ENCODE data around the gene DLG2.
A peak's percentile ranks its signal among the peaks of the same experiment; 100 is the strongest.
"Not testable (repeated sequence)": the region's sequence is repeated elsewhere in the genome, so short reads cannot be mapped to it uniquely, and the experiment has no call there.

Gene DLG2

DNA sequence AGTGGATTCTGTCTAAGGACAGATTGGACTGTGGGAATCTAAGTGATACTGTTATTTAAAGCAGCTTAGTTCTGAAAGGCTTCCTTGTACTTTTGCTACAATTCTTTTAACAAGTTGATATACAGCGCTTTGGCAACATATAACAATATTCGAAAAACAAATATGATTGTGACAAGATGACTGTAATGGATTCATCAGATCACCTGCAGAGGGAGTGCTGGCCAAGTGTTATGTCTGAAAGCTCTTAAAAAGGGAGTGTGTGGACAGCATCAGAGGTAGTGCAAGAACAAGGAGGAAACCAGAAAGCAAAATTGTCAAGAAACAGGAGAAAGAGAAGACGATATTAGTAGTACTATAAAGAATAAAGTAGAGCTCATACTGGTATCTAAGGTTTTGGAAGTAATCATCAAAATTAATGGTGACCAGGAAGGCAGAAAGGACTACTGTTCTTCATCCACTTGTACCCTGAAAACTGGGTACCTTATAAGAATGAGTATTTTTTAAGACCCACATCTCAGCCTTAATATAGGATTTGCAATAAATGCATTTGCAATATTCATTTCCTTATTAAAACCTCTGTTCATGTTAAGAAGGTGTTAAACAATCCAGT, 1229.0 kb downstream of the DLG2 start:
- DNase-seq, result peak in 2 of 56 donors; percentile 2 to 7

DNA sequence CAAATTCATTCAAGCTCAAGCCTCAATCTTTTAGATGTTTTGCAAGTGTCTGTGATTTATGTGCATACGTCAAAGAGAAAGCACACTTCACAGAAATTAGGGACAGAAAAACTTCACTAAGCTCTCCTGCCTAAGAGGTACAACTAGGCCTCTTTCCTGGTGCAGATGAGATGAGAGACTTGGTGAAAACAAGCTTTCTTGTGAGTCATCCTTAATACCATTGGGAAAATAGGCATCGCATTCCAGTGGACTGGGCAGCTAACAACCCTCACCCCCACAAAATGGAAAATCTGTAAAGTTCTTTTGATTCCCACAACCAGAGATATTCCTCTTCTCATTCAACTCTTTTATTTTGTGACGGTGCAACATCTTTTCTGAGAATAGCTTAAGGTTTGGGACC, 1230.6 kb downstream of the DLG2 start:
- no peak for DNase-seq

GRCh38 chr11:84390441-84391078, 1236.6 kb downstream of the DLG2 start:
- DNase-seq, result no peak

- DNase-seq, result no peak
Measured at GRCh38 chr11:84389696-84390095, 1237.4 kb downstream of the DLG2 start.

DNA sequence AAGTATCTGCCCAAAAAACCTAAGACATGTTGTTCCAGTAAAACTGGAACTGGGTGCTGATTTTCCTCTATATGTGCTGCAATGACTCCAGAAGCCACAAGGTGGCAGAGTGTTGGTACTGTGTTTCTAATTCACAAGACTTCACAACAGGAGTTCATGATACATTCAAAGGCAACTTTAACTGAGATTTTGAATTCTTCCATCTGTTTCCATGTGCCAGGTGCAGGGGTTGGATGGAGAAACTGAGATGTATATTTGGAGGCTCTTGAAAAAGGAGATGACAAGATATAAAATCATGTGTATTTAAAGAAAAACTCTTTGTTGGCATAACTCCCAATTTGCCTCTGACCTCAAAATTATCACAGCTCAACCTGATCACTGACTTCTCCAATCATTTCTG, 1242.4 kb downstream of the DLG2 start:
- DNase-seq, result peak in 42 of 56 donors; percentile 1 to 79 (median 28)

DNA sequence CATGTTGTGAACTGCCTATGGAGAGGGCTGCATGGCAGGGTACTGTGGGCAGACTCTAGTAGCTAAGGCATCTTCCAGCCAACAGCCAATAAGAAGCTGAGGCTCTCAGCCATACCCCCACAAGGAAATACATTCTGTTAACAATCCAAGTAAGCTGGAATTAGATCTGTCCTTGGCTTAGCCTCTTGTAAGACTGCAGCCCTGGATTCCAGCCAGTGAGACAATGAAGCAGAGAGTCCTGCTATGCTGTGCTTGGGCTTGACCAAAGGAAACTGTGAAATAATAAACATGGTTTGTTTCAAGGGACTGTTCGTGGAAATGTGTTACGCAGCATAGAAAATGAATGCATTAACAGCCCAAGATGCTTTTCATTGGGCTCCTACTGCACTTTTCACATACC, 1243.6 kb downstream of the DLG2 start:
- DNase-seq, result peak in 1 of 56 donors; percentile 4

DNA sequence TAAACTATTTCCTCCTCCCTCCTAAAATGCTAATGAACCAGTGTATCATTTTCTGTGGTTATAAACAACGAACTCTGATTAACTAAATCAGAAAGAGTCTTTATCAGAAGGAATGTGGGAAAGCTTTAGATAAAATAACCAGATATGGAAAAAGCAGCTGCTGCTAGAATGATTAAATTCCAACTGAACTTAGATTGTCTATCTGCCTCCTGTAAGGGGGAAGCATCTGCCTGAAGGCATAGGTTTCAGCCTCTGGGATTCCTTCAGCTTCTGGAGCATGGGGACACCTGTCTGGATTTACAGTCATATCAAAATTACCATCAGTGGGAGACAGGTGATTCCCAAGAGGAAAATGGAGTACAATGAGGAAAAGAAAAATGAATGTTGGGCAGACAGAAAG, 1245.5 kb downstream of the DLG2 start:
- DNase-seq, result no peak

GRCh38 chr11:84372381-84372950, 1254.7 kb downstream of the DLG2 start:
- no peak for DNase-seq

DNA sequence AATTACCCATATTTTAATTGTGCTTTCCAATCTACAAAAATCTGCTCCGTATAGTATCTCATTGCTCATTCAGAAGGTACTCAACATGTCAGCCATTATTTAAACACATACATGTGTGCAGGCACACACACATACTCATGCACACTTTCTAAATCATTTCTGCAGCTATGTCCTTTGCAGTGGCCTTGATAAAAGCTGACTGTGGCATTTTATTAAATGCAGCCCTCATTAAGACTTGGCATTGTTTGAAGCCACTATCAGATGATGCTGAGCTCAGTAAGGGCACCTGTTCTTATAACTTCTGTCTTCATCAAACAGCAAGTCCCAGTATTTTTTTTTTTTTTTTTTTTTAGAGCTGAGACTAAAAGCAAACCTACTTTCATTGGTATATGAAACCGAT, 1269.1 kb downstream of the DLG2 start:
- DNase-seq, result no peak

DNA sequence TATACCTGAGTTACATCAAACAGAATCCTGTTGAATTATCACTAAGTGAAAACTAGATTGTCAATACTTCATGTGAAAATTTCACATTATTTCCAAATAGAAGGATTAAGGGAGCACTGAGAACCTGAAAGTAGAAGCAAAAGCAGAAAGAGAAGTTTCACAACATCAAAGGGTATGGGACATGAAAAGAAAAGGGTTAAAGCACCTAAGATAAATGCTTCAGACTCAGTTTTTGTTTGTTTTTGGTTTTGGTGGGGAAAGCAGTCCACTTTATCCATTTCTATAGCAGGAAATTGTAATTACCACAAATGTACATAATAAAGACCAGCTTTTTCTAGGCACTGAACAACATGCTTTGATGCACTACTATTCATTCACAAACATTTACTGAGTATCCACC, 1271.2 kb downstream of the DLG2 start:
- no peak for DNase-seq

DNA sequence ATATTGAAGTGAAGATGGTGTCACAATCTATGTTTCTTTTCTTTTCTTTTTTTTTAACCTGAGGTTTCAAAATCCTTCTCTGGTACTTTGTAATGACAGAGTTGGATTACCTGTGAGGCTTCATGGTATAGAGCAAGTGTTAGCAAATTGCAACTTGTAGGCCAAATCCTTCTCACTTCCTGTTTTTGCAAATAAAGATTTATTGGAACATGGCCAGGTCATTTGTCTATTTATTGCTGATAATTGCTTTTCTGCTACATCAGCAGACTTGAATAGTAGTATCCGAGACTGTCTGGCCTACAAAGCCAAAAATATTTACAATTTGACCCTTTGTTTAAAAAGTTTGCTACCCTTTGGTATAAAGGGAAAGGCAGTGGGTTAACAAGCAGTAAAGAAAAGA, 1281.5 kb downstream of the DLG2 start:
- no peak for DNase-seq

DNA sequence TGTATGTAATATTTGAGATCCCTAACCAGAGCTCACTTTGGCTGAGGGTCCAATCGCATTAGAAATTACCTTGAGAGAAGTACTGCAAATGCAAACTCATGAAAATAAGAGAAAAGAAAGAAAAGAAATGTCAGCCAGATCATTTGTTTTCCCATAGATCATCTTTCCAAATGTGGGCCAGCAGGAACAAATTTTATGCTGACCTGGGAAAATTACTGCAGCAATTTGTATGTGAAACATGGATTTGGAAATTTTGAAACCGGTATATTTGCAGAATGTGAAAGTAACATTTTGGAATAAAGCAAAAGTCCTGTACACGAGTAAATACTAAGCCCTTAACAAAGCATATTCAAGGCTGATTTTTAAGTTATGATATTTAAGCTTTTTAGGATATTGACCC, 1282.1 kb downstream of the DLG2 start:
- DNase-seq, result no peak

GRCh38 chr11:84339796-84340195, 1287.3 kb downstream of the DLG2 start:
- DNase-seq, result no peak

DNA sequence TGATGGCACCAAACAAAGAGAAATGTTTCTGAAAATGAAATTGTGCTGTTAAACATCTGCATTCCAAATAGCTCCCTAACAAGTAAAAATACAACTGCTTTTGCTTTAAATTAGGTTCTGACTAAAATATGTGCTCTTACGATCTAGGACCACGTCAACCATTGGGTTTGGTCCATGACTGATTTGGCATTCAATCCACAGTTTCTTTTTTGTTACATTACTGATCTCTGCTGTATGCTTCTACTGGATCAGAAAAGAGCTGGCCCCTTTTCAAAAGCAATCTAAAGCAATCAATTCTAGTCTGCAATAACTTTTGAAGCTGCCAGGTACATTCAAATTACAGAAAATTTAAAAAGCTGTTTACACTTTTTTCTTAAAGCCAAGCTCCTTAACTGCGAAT, 1293.9 kb downstream of the DLG2 start:
- no peak for DNase-seq

- no peak for DNase-seq
Measured at GRCh38 chr11:84322211-84322610, 1304.9 kb downstream of the DLG2 start.

DNA sequence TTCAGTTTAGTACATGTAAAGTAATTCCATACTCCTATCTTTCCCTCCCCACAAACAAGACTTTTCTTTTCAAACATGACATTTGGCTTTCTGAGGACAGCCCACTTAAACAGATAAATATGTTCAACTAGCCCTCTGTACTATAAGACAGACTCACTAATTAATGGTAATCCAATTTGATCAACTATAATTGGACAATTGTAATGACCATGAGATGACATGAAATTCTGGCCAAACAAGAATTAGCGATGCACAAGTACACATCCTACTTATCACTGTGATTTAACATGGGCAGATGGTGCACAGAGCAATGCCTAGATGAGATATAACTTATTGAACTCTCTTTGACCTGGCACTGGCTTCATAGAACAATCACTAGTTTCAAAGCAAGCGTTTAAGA, 1307.3 kb downstream of the DLG2 start:
- DNase-seq, result no peak

- DNase-seq, result peak in 52 of 56 donors; percentile 9 to 89 (median 66)
Measured at GRCh38 chr11:84316866-84317555, 1310.1 kb downstream of the DLG2 start.

GRCh38 chr11:84313830-84314359, 1313.2 kb downstream of the DLG2 start:
- DNase-seq, result peak in 1 of 56 donors; percentile 7

DNA sequence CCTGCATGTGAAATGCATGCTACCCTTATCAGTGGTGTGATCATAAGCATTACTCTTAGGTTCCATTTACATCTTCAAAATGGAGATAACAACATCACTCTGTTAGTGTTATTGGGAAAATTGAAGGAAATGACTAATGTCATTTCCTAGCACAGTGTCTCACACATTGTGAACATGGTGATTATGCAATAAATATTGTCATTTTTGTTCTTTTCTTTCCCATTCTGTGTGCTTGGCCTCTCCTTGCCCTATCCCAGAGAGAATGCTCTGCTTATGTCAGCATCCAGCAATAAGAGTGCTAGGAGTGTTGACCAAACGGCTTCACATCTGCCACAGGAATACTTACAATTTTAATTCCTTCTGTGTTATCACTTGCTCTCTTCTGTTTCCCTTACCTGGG, 1316.9 kb downstream of the DLG2 start:
- DNase-seq, result no peak

DNA sequence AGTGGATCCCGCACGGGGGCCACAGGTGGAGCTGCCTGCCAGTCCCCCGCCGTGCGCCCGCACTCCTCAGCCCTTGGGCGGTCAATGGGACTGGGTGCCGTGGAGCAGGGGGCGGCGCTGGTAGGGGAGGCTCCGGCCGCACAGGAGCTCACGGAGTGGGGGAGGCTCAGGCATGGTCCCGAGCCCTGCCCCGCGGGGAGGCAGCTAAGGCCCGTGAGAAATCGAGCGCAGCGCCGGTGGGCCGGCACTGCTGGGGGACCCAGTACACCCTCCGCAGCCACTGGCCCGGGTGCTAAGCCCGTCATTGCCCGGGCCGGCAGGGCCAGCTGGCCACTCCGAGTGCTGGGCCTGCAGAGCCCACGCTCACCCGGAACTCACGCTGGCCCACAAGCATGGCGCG, 1318.7 kb downstream of the DLG2 start:
- not testable (repeated sequence) for DNase-seq

GRCh38 chr11:84300092-84300491, 1327.1 kb downstream of the DLG2 start:
- no peak for DNase-seq

GRCh38 chr11:84297570-84297969, 1329.6 kb downstream of the DLG2 start:
- no peak for DNase-seq

All from nucleus accumbens (tissue), 56 donors.